GM12878 (cell line): ENCODE data around the gene ZG16. TPM values are rescaled to one million over a fixed set of nuclear protein-coding genes. Genes with fewer than 3 reads are reported as not detected.

Experiments
- ATAC-seq: fragments of 200-7000 bp; cut with Tn5 transposase; 3 replicates; pipeline ENCODE4 v1.9.1; 2020; ENCODE audit warnings: mild to moderate bottlenecking, moderate library complexity
- BruUV-seq: library from RNA; stranded (reverse); fragments of 400-500 nt; replicated peaks from 2 replicates; lab custom pipeline; 2021; lab: Mats Ljungman, UMichigan
- CTCF ChIA-PET: fragments of 300-600 bp; sonication (Branson Sonifier 250); formaldehyde crosslinking; extraction: SDS; loops from one replicate; lab custom pipeline; 2021; ENCODE audit warnings: inconsistent platforms; lab: Yijun Ruan, JAX
- POLR2A ChIA-PET: fragments of 350-600 bp; formaldehyde crosslinking; extraction: SDS; loops from one replicate; lab custom pipeline; 2021; ENCODE audit warnings: inconsistent platforms; lab: Charles Lee
- RAD21 ChIA-PET: fragments of 300-600 bp; sonication (Branson Sonifier 250); formaldehyde crosslinking; loops from one replicate; lab custom pipeline; 2023; ENCODE audit warnings: antibody characterized with exemption; ENCODE audit not compliant: unreplicated experiment; lab: Charles Lee
- SMC1A ChIA-PET: fragments of 300-600 bp; sonication (Branson Sonifier 250); formaldehyde crosslinking; loops from one replicate; lab custom pipeline; 2023; ENCODE audit not compliant: unreplicated experiment, uncharacterized antibody; lab: Charles Lee
- DNase-seq: peaks from one replicate; pipeline ENCODE4 v3.0.0-alpha.2; 2011; ENCODE audit warnings: low read depth, low spot score
- FAIRE-seq: peaks from 3 replicates; lab custom pipeline; 2011; peaks lifted over from hg19 to GRCh38; lab: Jason Lieb, UNC
- H2AFZ ChIP-seq: 2 replicates; pipeline ENCODE4 v1.6.0; 2011; ENCODE audit warnings: low read depth, low read length, control low read depth; ENCODE audit not compliant: control insufficient read depth
- H3K27ac ChIP-seq: 2 replicates; pipeline ENCODE4 v1.5.1; 2011; ENCODE audit warnings: control low read depth; ENCODE audit not compliant: control insufficient read depth, insufficient read depth
- H3K27me3 ChIP-seq, 2 experiments: replicated peaks in 1 of 2; 2 replicates each; pipeline versions ENCODE4 v1.6.0 to v1.6.1; 2011; ENCODE audit warnings: low read length in 1 of 2; ENCODE audit not compliant: control insufficient read depth in 2 of 2, insufficient read depth in 2 of 2
- H3K36me3 ChIP-seq, 2 experiments: 2 replicates each; pipeline ENCODE4 v1.5.1; 2011; ENCODE audit warnings: low read length in 1 of 2; ENCODE audit not compliant: control insufficient read depth in 2 of 2, insufficient read depth in 2 of 2
- H3K4me1 ChIP-seq: 2 replicates; pipeline ENCODE4 v1.6.1; 2011; ENCODE audit warnings: mild to moderate bottlenecking, low read length, moderate library complexity, mixed read lengths; ENCODE audit not compliant: control insufficient read depth, insufficient read depth
- H3K4me2 ChIP-seq: 2 replicates; pipeline ENCODE4 v1.6.0; 2011; ENCODE audit warnings: control low read depth; ENCODE audit not compliant: control insufficient read depth, insufficient read depth
- H3K4me3 ChIP-seq: fragments of 200-600 bp; sonication (generic); 2 replicates; pipeline ENCODE4 v1.5.1; 2016
- H3K79me2 ChIP-seq: 2 replicates; pipeline ENCODE4 v1.6.0; 2011; ENCODE audit warnings: low read length; ENCODE audit not compliant: control insufficient read depth, insufficient read depth
- H3K9ac ChIP-seq: 2 replicates; pipeline ENCODE4 v1.8.0; 2011; ENCODE audit warnings: low read length, control low read depth, mixed read lengths; ENCODE audit not compliant: control insufficient read depth, insufficient read depth
- H3K9me3 ChIP-seq: replicated peaks from 3 replicates; pipeline ENCODE4 v1.5.1; 2011; ENCODE audit warnings: mild to moderate bottlenecking, low read length; ENCODE audit not compliant: control insufficient read depth, insufficient read depth
- H4K20me1 ChIP-seq: 2 replicates; pipeline ENCODE4 v1.6.0; 2011; ENCODE audit not compliant: control insufficient read depth, insufficient read depth
- ATF3 ChIP-seq: IDR thresholded peaks from 2 replicates; pipeline ENCODE4 v1.6.1; 2011; ENCODE audit warnings: low read depth, mild to moderate bottlenecking, low read length, moderate library complexity, borderline replicate concordance; ENCODE audit errors: extremely low read depth
- CHD1 ChIP-seq: IDR thresholded peaks from 2 replicates; pipeline ENCODE4 v1.6.1; 2012; ENCODE audit warnings: low read depth, low read length, improper control_type of control experiment
- DPF2 ChIP-seq: fragments of 450-650 bp; IDR thresholded peaks from 2 replicates; pipeline ENCODE4 v1.6.1; 2017; ENCODE audit warnings: mild to moderate bottlenecking
- E2F4 ChIP-seq: IDR thresholded peaks from 2 replicates; pipeline ENCODE4 v1.6.1; 2012; ENCODE audit warnings: low read depth, low read length, improper control_type of control experiment
- EP300 ChIP-seq, 2 experiments: fragments of 150-350 bp in 1 of 2; IDR thresholded peaks; 2 replicates each; pipeline ENCODE4 v1.6.1; 2011 to 2012; ENCODE audit warnings: low read depth in 2 of 2, low read length in 2 of 2, borderline replicate concordance in 1 of 2, improper control_type of control experiment in 1 of 2, inconsistent platforms in 1 of 2; ENCODE audit not compliant: control insufficient read depth in 1 of 2
- HDGF ChIP-seq: fragments of 450-650 bp; IDR thresholded peaks from 2 replicates; pipeline ENCODE4 v1.6.1; 2016; ENCODE audit warnings: antibody characterized with exemption
- LARP7 ChIP-seq: fragments of 450-650 bp; IDR thresholded peaks from 2 replicates; pipeline ENCODE4 v1.6.1; 2017; ENCODE audit warnings: mild to moderate bottlenecking
- PML ChIP-seq: IDR thresholded peaks from 2 replicates; pipeline ENCODE4 v1.6.1; 2012; ENCODE audit warnings: low read length, inconsistent platforms
- RAD51 ChIP-seq: fragments of 450-650 bp; IDR thresholded peaks from 2 replicates; pipeline ENCODE4 v1.6.1; 2016; ENCODE audit warnings: moderate library complexity, mild to moderate bottlenecking, inconsistent platforms
- RB1 ChIP-seq: fragments of 450-650 bp; formaldehyde crosslinking; IDR thresholded peaks from 2 replicates; pipeline ENCODE4 v1.6.1; 2017; ENCODE audit warnings: mild to moderate bottlenecking, borderline replicate concordance
- SIN3A ChIP-seq: IDR thresholded peaks from 2 replicates; pipeline ENCODE4 v1.6.1; 2012; ENCODE audit warnings: low read depth, low read length, improper control_type of control experiment
- SMAD5 ChIP-seq: IDR thresholded peaks from 2 replicates; pipeline ENCODE4 v1.6.1; 2016; ENCODE audit warnings: antibody characterized with exemption, low read depth
- SMARCA5 ChIP-seq: fragments of 450-650 bp; IDR thresholded peaks from 2 replicates; pipeline ENCODE4 v1.6.1; 2017; ENCODE audit warnings: mild to moderate bottlenecking
- SREBF2 ChIP-seq: IDR thresholded peaks from 2 replicates; pipeline ENCODE4 v1.6.1; 2012; ENCODE audit warnings: mild to moderate bottlenecking, low read length
- SRF ChIP-seq, 2 experiments: IDR thresholded peaks; 2 replicates each; pipeline ENCODE4 v1.6.1; 2011; ENCODE audit warnings: low read depth in 2 of 2, low read length in 2 of 2, mild to moderate bottlenecking in 1 of 2, moderate library complexity in 1 of 2
- STAT3 ChIP-seq: IDR thresholded peaks from 2 replicates; pipeline ENCODE4 v1.6.1; 2011; ENCODE audit warnings: low read depth, low read length, improper control_type of control experiment
- SUPT20H ChIP-seq: IDR thresholded peaks from 2 replicates; pipeline ENCODE4 v1.6.1; 2011; ENCODE audit warnings: low read depth, mild to moderate bottlenecking, low read length, moderate library complexity, borderline replicate concordance; ENCODE audit not compliant: control insufficient read depth
- TCF12 ChIP-seq: IDR thresholded peaks from 2 replicates; pipeline ENCODE4 v1.6.1; 2011; ENCODE audit warnings: low read depth, mild to moderate bottlenecking, low read length
- ZNF274 ChIP-seq: IDR thresholded peaks from one replicate; pipeline ENCODE4 v1.8.0; 2011; ENCODE audit not compliant: insufficient read length, insufficient read depth
- ZNF384 ChIP-seq: IDR thresholded peaks from 2 replicates; pipeline ENCODE4 v1.6.1; 2012; ENCODE audit warnings: low read depth, mild to moderate bottlenecking, low read length, improper control_type of control experiment, borderline replicate concordance
- WGBS: methylation state at CpG from one replicate; pipeline ENCODE4 v1.1.6; 2016; ENCODE audit warnings: low lambda C conversion rate; ENCODE audit not compliant: insufficient replicate concordance, insufficient coverage; ENCODE audit errors: missing lambda C conversion rate; 5-methylcytosine and 5-hydroxymethylcytosine counted together
- in situ Hi-C: fragments of 300-500 bp; cut with MboI; formaldehyde crosslinking; loops from 9 replicates; pipeline ENCODE4 v1.14.3; 2018; ENCODE audit warnings: mixed read lengths
- intact Hi-C: fragments of 100-400 bp; cut with micrococcal nuclease; formaldehyde crosslinking; loops from one replicate; pipeline ENCODE4 v1.14.2; 2022; ENCODE audit not compliant: unreplicated experiment
- polyA plus RNA-seq, 11 experiments: library from polyadenylated mRNA; depleted of rRNA in 4 of 11; unstranded in 6 of 11; stranded (reverse) in 5 of 11; fragments of >200 nt; fragmentation: Nextera tagmentation in 4 of 11; fragmentation: Illumina TruSeq in 1 of 11; extraction: Ambion mirVana in 4 of 11; extraction: Trizol in 1 of 11; gene quantifications; 1 replicate in 1 of 11; 2 replicates in 10 of 11; pipeline versions ENCODE4 v1.2.1 to v1.2.3, GENCODE V29; 2011 to 2016; ENCODE audit warnings: inconsistent platforms in 2 of 11, missing spikeins in 2 of 11, low read depth in 1 of 11
- total RNA-seq, 4 experiments: library from RNA; depleted of rRNA in 3 of 4; stranded (reverse); fragments of >200 nt in 3 of 4; fragmentation: Illumina TruSeq in 1 of 4; extraction: Trizol in 1 of 4; gene quantifications; 2 replicates each; pipeline versions ENCODE4 v1.2.1 to v1.2.3, GENCODE V29; 2013 to 2021
- TF ChIP-seq, protein P1 (sequence below): fragments of 450-650 bp; IDR thresholded peaks from 2 replicates; pipeline ENCODE4 v1.6.1; 2017; ENCODE audit warnings: borderline replicate concordance

The ZG16 gene
- total and polyA plus RNA-seq, 10 of the 15 experiments (the other 5 are each of a cell fraction or from before 2014, with no cell fraction given), result not detected

DNA sequence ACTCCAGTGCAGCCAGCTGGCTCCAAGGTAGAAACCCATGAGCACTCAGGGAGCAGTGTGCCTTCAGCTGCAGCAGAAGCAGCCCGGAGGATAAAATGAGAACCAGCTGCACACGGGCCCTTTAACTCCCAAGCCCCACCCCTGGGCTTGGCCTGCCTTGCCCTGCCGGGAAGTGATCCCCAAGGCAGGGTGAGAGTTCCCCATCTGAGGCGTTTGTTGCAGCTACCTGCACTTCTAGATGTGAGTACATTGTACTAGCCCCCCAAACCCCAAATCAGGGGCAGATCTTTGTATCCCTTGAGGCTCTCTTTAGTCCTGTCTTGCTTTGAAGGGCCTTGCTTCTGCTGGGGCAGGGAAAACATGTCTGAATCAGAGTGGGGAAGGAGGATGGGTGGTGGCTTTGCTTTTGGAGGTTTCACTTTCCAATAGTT is 42.2 kb downstream of the ZG16 start, which contains the start of gene MVP:
MVP (plus strand) TSS at position 192 of the 431 bp plus-strand sequence. CDS start 10,088 bp downstream, outside the sequence.
- DNase-seq (no peak), ATAC-seq (peak; percentile 55), FAIRE-seq (no peak)
- Histone ChIP-seq H4K20me1 (0 out of 2 replicates have a peak, but pooled peaks cover 3% of the 10 kb centered on the region), H3K36me3 (peaks cover 0 to 2% of the 10 kb centered on the region in 2 experiments; a peak in 1 of 4 replicates), H3K9ac (peak within 1 kb of the TSS; percentile 91), H3K4me1 (peaks cover 17% of the 10 kb centered on the region), H2AFZ (peak within 1 kb of the TSS; percentile 18; the same call in 1 of the 2 replicates), H3K27me3 (no peaks in the 10 kb centered on the region), H3K4me3 (peak within 1 kb of the TSS; percentile 94), H3K9me3 (no peaks in the 10 kb centered on the region), H3K4me2 (peak within 1 kb of the TSS; percentile 96), H3K79me2 (peaks cover 59% of the 10 kb centered on the region), H3K27ac (peak within 1 kb of the TSS; percentile 91)
- in situ Hi-C loops, result no loop called here
- ChIA-PET CTCF (interaction anchor here (0.8 to 8.3 kb wide), 11 partner anchors 9 to 212 kb away, joined by 3 to 99 read pairs (median 4); partner anchors contain the start of genes KIF22 and TMEM219), SMC1A (interaction anchor here (1.0 to 7.8 kb wide), 4 partner anchors 9 to 29 kb away, joined by 3 to 48 read pairs (median 6); no protein-coding TSS in a partner anchor), RAD21 (interaction anchor here (1.0 to 7.9 kb wide), 8 partner anchors 9 to 142 kb away, joined by 3 to 51 read pairs (median 4); partner anchors contain the start of genes MAZ and QPRT), POLR2A (interaction anchor here (0.6 to 5.5 kb wide), 13 partner anchors 8 to 173 kb away, joined by 3 to 40 read pairs (median 5); partner anchors contain the start of genes C16orf54, CDIPT, KIF22 and MAZ)
- intact Hi-C loops, result loop anchor here (5.0 kb wide), 1 partner anchor 42 kb away; the partner anchor contains the start of gene CDIPT
- 1% methylated on average over 4 of the region's 4 CpGs for WGBS
- BruUV-seq, result no TSS peak
- TF ChIP-seq RAD51 (no peak), RB1 (no peak), LARP7 (no peak), CHD1 (no peak), TCF12 (peak; percentile 40; the same call in 1 of the 2 replicates), ZNF274 (no peak), SIN3A (peak; percentile 79), HDGF (0 out of 2 replicates have a peak, but pooled peaks have one; percentile 26), SMAD5 (peak; percentile 39; the same call in 1 of the 2 replicates), SMARCA5 (no peak), ZNF384 (no peak), PML (no peak), SUPT20H (no peak), DPF2 (no peak), SRF (IDR thresholded peaks at IDR 0.05; ENCODE audit: low read depth in 2 of 2, low read length in 2 of 2) (no peak), ATF3 (no peak), E2F4 (no peak), STAT3 (peak; percentile 74; the same call in 1 of the 2 replicates), SREBF2 (no peak), EP300 (IDR thresholded peaks at IDR 0.05; ENCODE audit: borderline replicate concordance in 1 of 2, control insufficient read depth in 1 of 2, low read depth in 2 of 2, low read length in 2 of 2) (no peak)
- TF ChIP-seq, protein P1, sequence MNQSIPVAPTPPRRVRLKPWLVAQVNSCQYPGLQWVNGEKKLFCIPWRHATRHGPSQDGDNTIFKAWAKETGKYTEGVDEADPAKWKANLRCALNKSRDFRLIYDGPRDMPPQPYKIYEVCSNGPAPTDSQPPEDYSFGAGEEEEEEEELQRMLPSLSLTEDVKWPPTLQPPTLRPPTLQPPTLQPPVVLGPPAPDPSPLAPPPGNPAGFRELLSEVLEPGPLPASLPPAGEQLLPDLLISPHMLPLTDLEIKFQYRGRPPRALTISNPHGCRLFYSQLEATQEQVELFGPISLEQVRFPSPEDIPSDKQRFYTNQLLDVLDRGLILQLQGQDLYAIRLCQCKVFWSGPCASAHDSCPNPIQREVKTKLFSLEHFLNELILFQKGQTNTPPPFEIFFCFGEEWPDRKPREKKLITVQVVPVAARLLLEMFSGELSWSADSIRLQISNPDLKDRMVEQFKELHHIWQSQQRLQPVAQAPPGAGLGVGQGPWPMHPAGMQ, result no peak
